Measurements from ENCODE around the gene BAG3. TPM values are rescaled to one million over a fixed set of nuclear protein-coding genes. Genes with fewer than 3 reads are reported as not detected.

BAG3 gene
- total RNA-seq, 1 donor from 2014 or later: 4.3 TPM

GRCh38 chr10:119670717-119671116 is 19.5 kb downstream of the BAG3 start:
- Mint-ChIP-seq H3K4me1 (peaks cover 7% of the 10 kb centered on the region), H3K4me3 (no peak overlapping the region), H3K27ac (no peak overlapping the region), H3K36me3 (ENCODE audit: low read depth) (peaks cover 16% of the 10 kb centered on the region), H3K9me3 (no peaks in the 10 kb centered on the region), H3K27me3 (no peaks in the 10 kb centered on the region)
- TF ChIP-seq CTCF (IDR thresholded peaks at IDR 0.05): no peak
- ATAC-seq (ENCODE audit: low read depth) (no peak), DNase-seq (no peak)
- POLR2A ChIA-PET: no interaction called here
- CTCF ChIA-PET: no interaction called here
- intact Hi-C loops (cut with micrococcal nuclease): no loop called here

GRCh38 chr10:119671381-119671780 is 20.2 kb downstream of the BAG3 start:
- H3K9me3 Mint-ChIP-seq: no peaks in the 10 kb centered on the region
- intact Hi-C loops (cut with micrococcal nuclease): no loop called here
- no peak for DNase-seq
- H3K27ac Mint-ChIP-seq: no peak overlapping the region
- TF ChIP-seq CTCF (IDR thresholded peaks at IDR 0.05): no peak
- H3K27me3 Mint-ChIP-seq: no peaks in the 10 kb centered on the region
- H3K36me3 Mint-ChIP-seq (ENCODE audit: low read depth): peaks cover 16% of the 10 kb centered on the region
- CTCF ChIA-PET: no interaction called here
- no peak overlapping the region for H3K4me3 Mint-ChIP-seq
- POLR2A ChIA-PET: no interaction called here
- ATAC-seq (ENCODE audit: low read depth): no peak
- H3K4me1 Mint-ChIP-seq: peaks cover 7% of the 10 kb centered on the region

GRCh38 chr10:119672291-119672690 is 21.1 kb downstream of the BAG3 start:
- TF ChIP-seq CTCF (IDR thresholded peaks at IDR 0.05): no peak
- peaks cover 7% of the 10 kb centered on the region for H3K4me1 Mint-ChIP-seq
- CTCF ChIA-PET: no interaction called here
- H3K4me3 Mint-ChIP-seq: no peak overlapping the region
- POLR2A ChIA-PET: no interaction called here
- intact Hi-C loops (cut with micrococcal nuclease): no loop called here
- no peak overlapping the region for H3K27ac Mint-ChIP-seq
- H3K27me3 Mint-ChIP-seq: no peaks in the 10 kb centered on the region
- H3K9me3 Mint-ChIP-seq: no peaks in the 10 kb centered on the region
- no peak for DNase-seq
- no peak for ATAC-seq (ENCODE audit: low read depth)
- H3K36me3 Mint-ChIP-seq (ENCODE audit: low read depth): peaks cover 19% of the 10 kb centered on the region

GRCh38 chr10:119673271-119673670 is 22.1 kb downstream of the BAG3 start:
- CTCF ChIA-PET: no interaction called here
- no peak for TF ChIP-seq CTCF (IDR thresholded peaks at IDR 0.05)

GRCh38 chr10:119675483-119676170 is 24.4 kb downstream of the BAG3 start:
- Mint-ChIP-seq H3K27me3 (no peaks in the 10 kb centered on the region), H3K36me3 (ENCODE audit: low read depth) (peaks cover 19% of the 10 kb centered on the region), H3K9me3 (no peaks in the 10 kb centered on the region), H3K4me1 (no peaks in the 10 kb centered on the region), H3K27ac (no peak overlapping the region), H3K4me3 (no peak overlapping the region)
- ATAC-seq (ENCODE audit: low read depth): no peak
- ChIA-PET CTCF (interaction anchor here (0.8 kb wide), 1 partner anchor 11 kb away, joined by 3 read pairs; no protein-coding TSS in a partner anchor), POLR2A (interaction anchor here (0.6 kb wide), 1 partner anchor 14 kb away, joined by 3 read pairs; no protein-coding TSS in a partner anchor)
- intact Hi-C loops (cut with micrococcal nuclease): no loop called here
- TF ChIP-seq CTCF (IDR thresholded peaks at IDR 0.05): no peak
- DNase-seq: no peak

More at GRCh38 chr10:119673271-119673670, 22.1 kb downstream of the BAG3 start:
- POLR2A ChIA-PET: no interaction called here
- no peaks in the 10 kb centered on the region for H3K4me1 Mint-ChIP-seq
- no peak overlapping the region for H3K4me3 Mint-ChIP-seq
- ATAC-seq (ENCODE audit: low read depth) (no peak), DNase-seq (no peak)
- peaks cover 19% of the 10 kb centered on the region for H3K36me3 Mint-ChIP-seq (ENCODE audit: low read depth)
- intact Hi-C loops (cut with micrococcal nuclease): no loop called here
- H3K27ac Mint-ChIP-seq: no peak overlapping the region
- H3K9me3 Mint-ChIP-seq: no peaks in the 10 kb centered on the region
- H3K27me3 Mint-ChIP-seq: no peaks in the 10 kb centered on the region

All from activated B cell treated with CpG ODN at 0.5 μM for 24 hours (primary cell).